Heart left ventricle (tissue), 16 donors: ENCODE measurements around the gene NGEF. TPM values are rescaled to one million over a fixed set of nuclear protein-coding genes. Genes with fewer than 3 reads are reported as not detected.

ENCODE experiments used
- ATAC-seq, 4 donors: fragments of 200-7000 bp; cut with Tn5 transposase; one replicate each; pipeline ENCODE4 v1.9.1; 2020 to 2022; ENCODE audit warnings: moderate library complexity in 4 of 4, mild to moderate bottlenecking in 3 of 4, moderate number of reproducible peaks in 1 of 4
- DNase-seq, 5 donors: peaks; one replicate each; pipeline ENCODE4 v3.0.0-alpha.2; 2020
- H3K27ac ChIP-seq, 12 donors: fragments of 200-600 bp; sonication (generic) in 4 of 12; one replicate each; pipeline versions ENCODE4 v1.5.0 to v1.8.0; 2016 to 2022; ENCODE audit warnings: mild to moderate bottlenecking in 2 of 12
- H3K27me3 ChIP-seq, 9 donors: fragments of 200-600 bp; sonication (generic) in 2 of 9; one replicate each; pipeline versions ENCODE4 v1.5.1 to v1.8.0; 2016 to 2022; ENCODE audit warnings: mild to moderate bottlenecking in 3 of 9
- H3K36me3 ChIP-seq, 9 donors: fragments of 200-600 bp; sonication (generic) in 2 of 9; one replicate each; pipeline versions ENCODE4 v1.5.0 to v1.8.0; 2018 to 2022; ENCODE audit warnings: mild to moderate bottlenecking in 2 of 9
- H3K4me1 ChIP-seq, 12 donors: fragments of 200-600 bp; sonication (generic) in 4 of 12; one replicate each; pipeline versions ENCODE4 v1.5.0 to v1.8.0; 2016 to 2022; ENCODE audit warnings: mild to moderate bottlenecking in 3 of 12
- H3K4me3 ChIP-seq, 12 donors: fragments of 200-600 bp; sonication (generic) in 4 of 12; one replicate each; pipeline versions ENCODE4 v1.5.0 to v1.8.0; 2017 to 2022; ENCODE audit warnings: mild to moderate bottlenecking in 9 of 12, moderate library complexity in 4 of 12
- H3K9me3 ChIP-seq, 12 donors: fragments of 200-600 bp; sonication (generic) in 4 of 12; one replicate each; pipeline versions ENCODE4 v1.5.0 to v1.8.0; 2016 to 2022; ENCODE audit warnings: mild to moderate bottlenecking in 1 of 12
- CTCF ChIP-seq, 12 donors: fragments of 200-600 bp; sonication (generic) in 4 of 12; IDR thresholded peaks; one replicate each; pipeline versions ENCODE4 v1.5.0 to v1.8.0; 2018 to 2022; ENCODE audit warnings: antibody characterized with exemption in 12 of 12, mild to moderate bottlenecking in 5 of 12
- POLR2A ChIP-seq, 2 donors: fragments of 450-650 bp; IDR thresholded peaks; one replicate each; pipeline ENCODE4 v1.6.1; 2017; ENCODE audit warnings: antibody characterized with exemption in 2 of 2, mild to moderate bottlenecking in 2 of 2, moderate library complexity in 2 of 2
- WGBS, 4 donors: extraction: QIAGEN DNeasy Blood & Tissue Kit in 2 of 4; methylation state at CpG; one replicate each; pipeline versions ENCODE4 v1.1.5 to v1.1.7; 2013 to 2018; 5-methylcytosine and 5-hydroxymethylcytosine counted together
- intact Hi-C, 10 donors: fragments of 100-400 bp; cut with DNase I; formaldehyde crosslinking; loops; one replicate each; pipeline versions ENCODE4 v1.11.1 to v1.14.2; 2022
- polyA plus RNA-seq, 2 donors: library from polyadenylated mRNA; stranded (reverse); fragments of 200-250 nt; gene quantifications; one replicate each; pipeline ENCODE4 v1.2.3, GENCODE V29; 2013
- total RNA-seq, 9 donors: library from RNA; depleted of rRNA in 2 of 9; stranded (reverse); fragments of >200 nt in 2 of 9; fragmentation: NEBNext Ultra II Directional in 3 of 9; extraction: Animal tissue kit (Norgen Biotek cat#: 25700) in 3 of 9; gene quantifications; one replicate each; pipeline versions ENCODE4 v1.1.0 to v1.2.4, GENCODE V29; 2016 to 2023
- donor health status: ischemic (EF 13 %, LVEDD 7.1; RV severe dilation, severe dysfunction).
- donor health status: healthy with polysubstance abuse.
- donor health status: DM: no; HTN: yes; CAD: no.
- donor health status: DM: no; HTN: no; CAD: no.
- donor health status: ischemic (EF 25% LVEDD 6.9; RV normal size, moderate dysfunction).
- donor health status: ischemic (EF 25% LVEDD 5.7; RV mildly dilated, moderate dysfunction).
- donor health status: healthy.
- donor health status: DM: yes; HTN: yes; CAD: no.
- donor health status: ischemic (EF 35%, LVEDD 5.7; RV mildly dilated, moderate dysfunction).
- donor health status: nonischemic (EF 11% LVEDD 7.7; RV severe dilation, severe dysfunction).
- donor health status: DM: yes; HTN: yes; CAD: no.
- donor health status: PGD.
- donor health status: ischemic (EF 29% LVEDD 5.4; RV normal size, mild dysfunction).
- donor health status: nonischemic (EF 23%, LVEDD 6.1; RV moderate dilation, normal function).

Gene NGEF
- total and polyA plus RNA-seq, 11 donors = 0.15 to 0.62 (median 0.42) TPM; not detected in 4

GRCh38 chr2:232973011-232973735 lies 39.9 kb downstream of the NGEF start:
- WGBS, 4 donors = 76 to 84% (median 79%) methylated on average over 10 of the region's 10 CpGs
- Histone ChIP-seq H3K9me3 (no peaks in the 10 kb centered on the region), H3K27ac (no peak overlapping the region), H3K27me3 (peaks cover 0 to 7% (median 0%) of the 10 kb centered on the region in 9 donors), H3K36me3 (no peaks in the 10 kb centered on the region), H3K4me1 (no peaks in the 10 kb centered on the region), H3K4me3 (no peak overlapping the region)
- intact Hi-C loops = no loop called here
- DNase-seq (no peak), ATAC-seq (no peak)
- no peak for TF ChIP-seq POLR2A (IDR thresholded peaks at IDR 0.05)
- TF ChIP-seq CTCF (IDR thresholded peaks at IDR 0.05) = no peak

- Histone ChIP-seq H3K36me3 (no peaks in the 10 kb centered on the region), H3K27ac (no peak overlapping the region), H3K4me3 (no peak overlapping the region), H3K9me3 (no peaks in the 10 kb centered on the region), H3K4me1 (no peaks in the 10 kb centered on the region), H3K27me3 (peaks cover 0 to 7% (median 0%) of the 10 kb centered on the region in 9 donors)
- ATAC-seq = no peak
- intact Hi-C loops = no loop called here
- TF ChIP-seq POLR2A (IDR thresholded peaks at IDR 0.05) (no peak), CTCF (IDR thresholded peaks at IDR 0.05) (no peak)
- no peak for DNase-seq
- 62 to 69% (median 67%) methylated on average over 5 of the region's 5 CpGs for WGBS, 4 donors
These were observed 41.3 kb downstream of the NGEF start for GRCh38 chr2:232971744-232972143.

GRCh38 chr2:232970051-232970450 lies 43.0 kb downstream of the NGEF start:
- intact Hi-C loops = no loop called here
- Histone ChIP-seq H3K9me3 (peaks cover 0 to 3% (median 0%) of the 10 kb centered on the region in 12 donors), H3K4me3 (no peak overlapping the region), H3K36me3 (no peaks in the 10 kb centered on the region), H3K4me1 (no peaks in the 10 kb centered on the region), H3K27me3 (peaks cover 0 to 3% (median 0%) of the 10 kb centered on the region in 9 donors), H3K27ac (no peak overlapping the region)
- 73 to 84% (median 83%) methylated on average over 2 of the region's 2 CpGs for WGBS, 4 donors
- TF ChIP-seq POLR2A (IDR thresholded peaks at IDR 0.05) = no peak
- no peak for TF ChIP-seq CTCF (IDR thresholded peaks at IDR 0.05)
- ATAC-seq (no peak), DNase-seq (no peak)

GRCh38 chr2:232967474-232967873 lies 45.6 kb downstream of the NGEF start:
- Histone ChIP-seq H3K27me3 (peaks cover 0 to 3% (median 0%) of the 10 kb centered on the region in 9 donors), H3K27ac (no peak overlapping the region), H3K36me3 (no peaks in the 10 kb centered on the region), H3K4me3 (no peak overlapping the region), H3K4me1 (no peaks in the 10 kb centered on the region), H3K9me3 (peaks cover 0 to 12% (median 0%) of the 10 kb centered on the region in 12 donors)
- TF ChIP-seq POLR2A (IDR thresholded peaks at IDR 0.05) = no peak
- TF ChIP-seq CTCF (IDR thresholded peaks at IDR 0.05) = no peak
- DNase-seq (no peak), ATAC-seq (no peak)
- intact Hi-C loops = no loop called here
- 33 to 78% (median 59%) methylated on average over 2 of the region's 2 CpGs for WGBS, 4 donors
